Stomach (tissue), 9 donors: ENCODE measurements around the gene SVBP. TPM values are rescaled to one million over a fixed set of nuclear protein-coding genes. Genes with fewer than 3 reads are reported as not detected.
A peak's percentile ranks its signal among the peaks of the same experiment; 100 is the strongest.

ENCODE experiments used
- DNase-seq, 2 donors: peaks; one replicate each; pipeline versions ENCODE4 v3.0.0 to v3.0.0-alpha.2; 2013 to 2019
- H3K27ac ChIP-seq, 5 donors: fragments of 200-600 bp in 4 of 5; sonication (generic) in 4 of 5; one replicate each; pipeline ENCODE4 v1.5.1; 2013 to 2019; ENCODE audit warnings: mild to moderate bottlenecking in 1 of 5, moderate library complexity in 1 of 5
- H3K27me3 ChIP-seq, 3 donors: fragments of 200-600 bp; sonication (generic); one replicate each; pipeline ENCODE4 v1.5.1; 2017 to 2019; ENCODE audit warnings: mixed run types in 1 of 3
- H3K36me3 ChIP-seq, 4 donors: fragments of 200-600 bp; sonication (generic); 1 replicate in 3 of 4; 2 replicates in 1 of 4; pipeline ENCODE4 v1.5.1; 2016 to 2019
- H3K4me1 ChIP-seq, 4 donors: fragments of 200-600 bp; sonication (generic); one replicate each; pipeline ENCODE4 v1.5.1; 2016 to 2019
- H3K4me3 ChIP-seq, 4 donors: fragments of 200-600 bp; sonication (generic) in 3 of 4; one replicate each; pipeline ENCODE4 v1.5.1; 2016 to 2019; ENCODE audit warnings: mild to moderate bottlenecking in 1 of 4
- H3K9me3 ChIP-seq, 4 donors: fragments of 200-600 bp; sonication (generic); one replicate each; pipeline ENCODE4 v1.5.1; 2016 to 2019
- EP300 ChIP-seq: sonication (generic); formaldehyde crosslinking; IDR thresholded peaks from one replicate; pipeline ENCODE4 v1.6.1; 2017; ENCODE audit warnings: antibody characterized with exemption
- POLR2A ChIP-seq, 4 donors: fragments of 450-650 bp; IDR thresholded peaks; one replicate each; pipeline ENCODE4 v1.6.1; 2016; ENCODE audit warnings: antibody characterized with exemption in 4 of 4, control low read depth in 2 of 4, mild to moderate bottlenecking in 1 of 4, moderate library complexity in 1 of 4
- POLR2AphosphoS5 ChIP-seq, 3 donors: sonication (generic); formaldehyde crosslinking; IDR thresholded peaks; one replicate each; pipeline ENCODE4 v1.6.1; 2016; ENCODE audit warnings: antibody characterized with exemption in 3 of 3
- WGBS, 5 donors: extraction: QIAGEN DNeasy Blood & Tissue Kit in 3 of 5; methylation state at CpG; one replicate each; pipeline versions ENCODE4 v1.1.5 to v1.1.7; 2013 to 2018; 5-methylcytosine and 5-hydroxymethylcytosine counted together
- intact Hi-C: fragments of 100-400 bp; cut with DNase I; formaldehyde crosslinking; loops from one replicate; pipeline ENCODE4 v1.15.1; 2023; ENCODE audit warnings: low total_unique reads
- polyA plus RNA-seq, 3 donors: library from polyadenylated mRNA; stranded (reverse); fragments of 200-250 nt; gene quantifications; one replicate each; pipeline ENCODE4 v1.2.3, GENCODE V29; 2013
- total RNA-seq, 5 donors: library from RNA; depleted of rRNA; stranded (reverse); fragments of >200 nt; gene quantifications; one replicate each; pipeline versions ENCODE4 v1.1.0 to v1.2.3, GENCODE V29; 2014 to 2016
- TF ChIP-seq, protein P1 (sequence below), 7 experiments: fragments of 450-650 bp in 4 of 7; fragments of 200-600 bp in 3 of 7; sonication (generic) in 3 of 7; IDR thresholded peaks; one replicate each; pipeline ENCODE4 v1.5.1; 2016 to 2019; ENCODE audit warnings: antibody characterized with exemption in 7 of 7, control low read depth in 2 of 7, mild to moderate bottlenecking in 1 of 7
- donor health status: healthy with polysubstance abuse.
- donor health status: Bipolar disorder and iron deficiency.
- donor health status: healthy.

Gene SVBP
- total and polyA plus RNA-seq, 8 donors, result 11.2 to 51.2 (median 25.1) TPM; not detected in 1

DNA sequence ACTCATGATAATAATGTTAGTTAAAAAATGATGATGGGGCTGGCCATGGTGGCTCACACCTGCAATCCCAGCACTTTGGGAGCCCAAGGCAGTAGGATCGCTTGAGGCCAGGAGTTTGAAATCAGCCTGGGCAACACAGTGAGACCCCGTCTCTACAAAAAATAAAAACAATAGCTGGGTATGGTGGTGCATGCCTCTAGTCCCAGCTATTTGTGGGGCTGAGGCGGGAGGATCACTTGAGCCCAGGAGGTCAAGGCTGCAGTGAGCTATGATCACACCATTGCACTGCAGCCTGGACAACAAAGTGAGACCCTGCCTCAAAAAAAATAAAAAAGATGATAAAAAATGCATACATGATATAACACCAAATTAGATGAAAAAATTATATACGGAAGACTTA, 55.6 kb downstream of the SVBP start:
- Histone ChIP-seq H3K27me3 (no peaks in the 10 kb centered on the region), H3K4me3 (no peak overlapping the region), H3K27ac (no peak overlapping the region), H3K4me1 (peaks cover 8 to 28% (median 20%) of the 10 kb centered on the region in 4 donors), H3K9me3 (no peaks in the 10 kb centered on the region), H3K36me3 (peaks cover 16 to 50% (median 38%) of the 10 kb centered on the region in 4 donors)
- intact Hi-C loops, result no loop called here
- DNase-seq, result peak in 1 of 2 donors; percentile 0
- 94 to 97% (median 97%) methylated on average over 4 of the region's 4 CpGs for WGBS, 5 donors
- TF ChIP-seq POLR2AphosphoS5 (IDR thresholded peaks at IDR 0.05) (no peak), EP300 (no peak), POLR2A (IDR thresholded peaks at IDR 0.05) (no peak)
- TF ChIP-seq, protein P1, sequence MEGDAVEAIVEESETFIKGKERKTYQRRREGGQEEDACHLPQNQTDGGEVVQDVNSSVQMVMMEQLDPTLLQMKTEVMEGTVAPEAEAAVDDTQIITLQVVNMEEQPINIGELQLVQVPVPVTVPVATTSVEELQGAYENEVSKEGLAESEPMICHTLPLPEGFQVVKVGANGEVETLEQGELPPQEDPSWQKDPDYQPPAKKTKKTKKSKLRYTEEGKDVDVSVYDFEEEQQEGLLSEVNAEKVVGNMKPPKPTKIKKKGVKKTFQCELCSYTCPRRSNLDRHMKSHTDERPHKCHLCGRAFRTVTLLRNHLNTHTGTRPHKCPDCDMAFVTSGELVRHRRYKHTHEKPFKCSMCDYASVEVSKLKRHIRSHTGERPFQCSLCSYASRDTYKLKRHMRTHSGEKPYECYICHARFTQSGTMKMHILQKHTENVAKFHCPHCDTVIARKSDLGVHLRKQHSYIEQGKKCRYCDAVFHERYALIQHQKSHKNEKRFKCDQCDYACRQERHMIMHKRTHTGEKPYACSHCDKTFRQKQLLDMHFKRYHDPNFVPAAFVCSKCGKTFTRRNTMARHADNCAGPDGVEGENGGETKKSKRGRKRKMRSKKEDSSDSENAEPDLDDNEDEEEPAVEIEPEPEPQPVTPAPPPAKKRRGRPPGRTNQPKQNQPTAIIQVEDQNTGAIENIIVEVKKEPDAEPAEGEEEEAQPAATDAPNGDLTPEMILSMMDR (IDR thresholded peaks at IDR 0.05), result no peak

DNA sequence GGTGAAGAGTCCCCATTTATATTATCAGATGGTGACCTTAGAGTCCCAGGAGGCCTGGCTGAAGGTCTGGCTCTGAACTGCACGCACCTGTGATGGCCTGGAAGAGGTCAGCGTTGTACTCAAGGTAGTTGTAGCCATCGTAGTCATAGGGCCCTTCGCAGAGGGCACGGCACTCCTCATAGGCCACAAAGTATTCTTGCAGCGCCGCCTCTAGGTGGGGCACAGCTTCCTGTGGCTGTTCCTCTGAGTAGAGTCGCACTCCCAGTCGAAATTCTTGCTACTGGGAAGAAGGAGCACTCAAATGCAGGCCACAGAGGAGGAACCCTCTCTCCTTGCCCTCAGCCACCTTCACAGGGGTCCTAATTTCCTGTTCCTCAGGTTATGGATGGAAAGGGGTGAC, 58.1 kb downstream of the SVBP start:
- Histone ChIP-seq H3K27me3 (no peaks in the 10 kb centered on the region), H3K36me3 (peaks cover 36 to 75% (median 62%) of the 10 kb centered on the region in 4 donors), H3K4me1 (peaks cover 0 to 5% (median 2%) of the 10 kb centered on the region in 4 donors), H3K9me3 (no peaks in the 10 kb centered on the region), H3K4me3 (no peak overlapping the region), H3K27ac (no peak overlapping the region)
- intact Hi-C loops, result no loop called here
- DNase-seq, result no peak
- no peak for TF ChIP-seq POLR2A (IDR thresholded peaks at IDR 0.05)
- no peak for TF ChIP-seq POLR2AphosphoS5 (IDR thresholded peaks at IDR 0.05)
- TF ChIP-seq EP300, result no peak
- TF ChIP-seq, protein P1 (IDR thresholded peaks at IDR 0.05), result no peak
- WGBS, 5 donors, result 66 to 80% (median 76%) methylated on average over 8 to 9 of the region's 9 CpGs

GRCh38 chr1:42758641-42759040, 58.6 kb downstream of the SVBP start:
- WGBS, 5 donors, result 70 to 83% (median 79%) methylated on average over 3 of the region's 3 CpGs
- no peak overlapping the region for H3K4me3 ChIP-seq
- TF ChIP-seq POLR2A (IDR thresholded peaks at IDR 0.05) (no peak), POLR2AphosphoS5 (IDR thresholded peaks at IDR 0.05) (no peak), EP300 (no peak)
- TF ChIP-seq, protein P1 (IDR thresholded peaks at IDR 0.05), result no peak
- peaks cover 39 to 79% (median 67%) of the 10 kb centered on the region in 4 donors for H3K36me3 ChIP-seq
- intact Hi-C loops, result no loop called here
- H3K27ac ChIP-seq, result no peak overlapping the region
- DNase-seq, result no peak
- H3K4me1 ChIP-seq, result peaks cover 0 to under 1% (median under 1%) of the 10 kb centered on the region in 4 donors
- no peaks in the 10 kb centered on the region for H3K27me3 ChIP-seq
- H3K9me3 ChIP-seq, result no peaks in the 10 kb centered on the region

DNA sequence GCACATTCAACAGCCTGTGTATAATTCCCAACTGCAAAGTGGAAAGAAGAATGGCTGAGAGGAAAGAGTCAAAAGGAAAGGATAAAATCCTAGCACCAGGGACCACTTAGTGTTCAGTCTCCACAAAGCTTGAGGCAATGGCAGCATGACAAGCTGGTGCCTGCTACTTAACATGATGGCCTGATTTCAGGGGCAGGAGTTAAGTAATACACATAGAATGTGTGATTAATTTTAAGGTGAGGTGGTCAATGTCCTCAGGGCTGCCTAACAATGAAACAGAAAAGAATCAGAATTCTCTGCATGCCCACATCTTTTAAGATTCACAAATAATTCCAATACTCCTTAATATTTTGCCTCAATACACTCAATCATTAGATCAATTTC, 59.3 kb downstream of the SVBP start:
- no peak overlapping the region for H3K27ac ChIP-seq
- peaks cover 0 to 7% (median 2%) of the 10 kb centered on the region in 4 donors for H3K4me1 ChIP-seq
- H3K4me3 ChIP-seq, result no peak overlapping the region
- intact Hi-C loops, result no loop called here
- TF ChIP-seq EP300 (no peak), POLR2AphosphoS5 (IDR thresholded peaks at IDR 0.05) (no peak), POLR2A (IDR thresholded peaks at IDR 0.05) (no peak)
- TF ChIP-seq, protein P1 (IDR thresholded peaks at IDR 0.05), result no peak
- no peak for DNase-seq
- H3K27me3 ChIP-seq, result no peaks in the 10 kb centered on the region
- peaks cover 39 to 87% (median 75%) of the 10 kb centered on the region in 4 donors for H3K36me3 ChIP-seq
- H3K9me3 ChIP-seq, result no peaks in the 10 kb centered on the region

Other genes starting within 250 kb of the SVBP start
- 10 to 100 TPM in 2 of 5 donors, 1 to 10 TPM in 2, not detected in 1; 5.2 to 70.1 (median 28.2) TPM for gene PPIH, start 159.0 kb downstream of the SVBP start, total RNA-seq
- 10 to 100 TPM; 31.6 to 72.3 (median 47.8) TPM for gene PPIH, start 159.0 kb downstream of the SVBP start, polyA plus RNA-seq
- 100 to 1,000 TPM; 201 to 379 (median 337) TPM for gene YBX1, start 135.0 kb downstream of the SVBP start, total RNA-seq
- gene YBX1, start 135.0 kb downstream of the SVBP start, polyA plus RNA-seq, result 100 to 1,000 TPM; 526 to 844 (median 718) TPM
- gene CLDN19, start 77.2 kb downstream of the SVBP start, total RNA-seq, result under 1 TPM in 1 of 5 donors, not detected in 4; 0.37 TPM
- gene CLDN19, start 77.2 kb downstream of the SVBP start, polyA plus RNA-seq, result not detected
- gene P3H1, start 50.4 kb downstream of the SVBP start, total RNA-seq, result 10 to 100 TPM; 17.8 to 78.2 (median 43.0) TPM
- 10 to 100 TPM in 2 of 3 donors, 1 to 10 TPM in 1; 5.0 to 18.2 (median 13.4) TPM for gene P3H1, start 50.4 kb downstream of the SVBP start, polyA plus RNA-seq
- 1 to 10 TPM in 2 of 5 donors, under 1 TPM in 1, not detected in 2; 0.89 to 6.7 (median 6.1) TPM for gene C1orf50, start 50.1 kb downstream of the SVBP start, total RNA-seq
- 1 to 10 TPM; 3.9 to 6.0 (median 4.1) TPM for gene C1orf50, start 50.1 kb downstream of the SVBP start, polyA plus RNA-seq
- gene TMEM269, start 32.4 kb downstream of the SVBP start, total RNA-seq, result under 1 TPM in 1 of 5 donors, not detected in 4; 0.55 TPM
- under 1 TPM in 1 of 3 donors, not detected in 2; 0.03 TPM for gene TMEM269, start 32.4 kb downstream of the SVBP start, polyA plus RNA-seq
- gene ERMAP, start 275 bp downstream of the SVBP start, total RNA-seq, result 10 to 100 TPM in 2 of 5 donors, 1 to 10 TPM in 2, not detected in 1; 4.9 to 13.6 (median 8.4) TPM
- 1 to 10 TPM; 3.5 to 4.9 (median 4.9) TPM for gene ERMAP, start 275 bp downstream of the SVBP start, polyA plus RNA-seq
- gene ZNF691, start 29.2 kb upstream of the SVBP start, total RNA-seq, result 10 to 100 TPM in 1 of 5 donors, 1 to 10 TPM in 4; 1.2 to 12.8 (median 4.2) TPM
- gene ZNF691, start 29.2 kb upstream of the SVBP start, polyA plus RNA-seq, result 10 to 100 TPM in 1 of 3 donors, 1 to 10 TPM in 2; 6.0 to 11.8 (median 6.3) TPM
- gene SLC2A1, start 141.5 kb upstream of the SVBP start, total RNA-seq, result 10 to 100 TPM in 3 of 5 donors, 1 to 10 TPM in 2; 1.2 to 32.5 (median 28.1) TPM
- gene SLC2A1, start 141.5 kb upstream of the SVBP start, polyA plus RNA-seq, result 10 to 100 TPM in 1 of 3 donors, 1 to 10 TPM in 2; 4.3 to 39.8 (median 8.4) TPM